ENCODE results near the gene MANF.

Gene MANF

DNA sequence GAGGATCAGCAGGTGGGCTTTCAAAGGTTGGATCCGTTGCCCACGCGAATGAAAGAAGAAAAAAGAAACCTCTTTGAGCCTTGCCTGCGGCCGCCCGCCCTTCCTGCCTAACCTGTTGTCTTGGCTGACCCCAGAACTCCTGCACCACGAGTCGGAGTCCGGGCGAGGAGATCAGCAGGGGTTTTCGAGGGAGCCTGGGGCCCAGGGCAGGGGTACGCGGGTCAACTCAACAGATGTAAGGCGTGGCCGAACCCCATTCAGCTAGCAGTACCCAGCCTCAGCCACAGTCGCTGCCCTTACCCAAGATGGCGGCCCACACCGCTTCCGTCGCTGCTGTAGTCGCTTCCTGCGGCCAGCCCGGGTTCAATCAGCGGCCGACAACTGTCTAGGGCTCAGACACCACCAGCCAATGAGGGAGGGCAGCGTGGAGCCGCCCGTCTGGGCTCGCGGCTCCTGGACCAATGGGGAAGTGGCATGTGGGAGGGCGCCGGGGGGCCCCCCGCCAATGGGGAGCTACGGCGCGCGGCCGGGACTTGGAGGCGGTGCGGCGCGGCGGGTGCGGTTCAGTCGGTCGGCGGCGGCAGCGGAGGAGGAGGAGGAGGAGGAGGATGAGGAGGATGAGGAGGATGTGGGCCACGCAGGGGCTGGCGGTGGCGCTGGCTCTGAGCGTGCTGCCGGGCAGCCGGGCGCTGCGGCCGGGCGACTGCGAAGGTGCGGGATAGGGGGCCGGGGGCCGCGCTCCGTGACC, at the start of gene MANF:
Gene MANF, plus strand, starts transcription at position 566 of the 748 bp plus-strand sequence. Its CDS starts 52 bp downstream, at position 618.
- H3K27ac ChIP-seq (ENCODE audit: low read depth, low read length) = peak within 1 kb of the TSS; percentile 73
- no peaks in the 10 kb centered on the region for H3K27me3 ChIP-seq (ENCODE audit: control insufficient read depth, low read length)
- peaks cover 60% of the 10 kb centered on the region for H3K79me2 ChIP-seq (ENCODE audit: control insufficient read depth, low read length)
- peaks cover 48% of the 10 kb centered on the region for H3K4me1 ChIP-seq (ENCODE audit: control insufficient read depth, low read length)
- H3K36me3 ChIP-seq (ENCODE audit: control insufficient read depth, low read length) = peaks cover 56% of the 10 kb centered on the region
- peak within 1 kb of the TSS; percentile 97 for H3K4me3 ChIP-seq (ENCODE audit: low read length)
- 0 out of 2 replicates have a peak, but pooled peaks cover 3% of the 10 kb centered on the region for H4K20me1 ChIP-seq (ENCODE audit: control insufficient read depth, insufficient read depth, low read depth, low read length)
- no peaks in the 10 kb centered on the region for H3K9me2 ChIP-seq (replicated peaks; ENCODE audit: control insufficient read depth, low read length)
- peaks cover 28% of the 10 kb centered on the region for H3F3A ChIP-seq (ENCODE audit: control insufficient read depth, insufficient read depth)
- TF ChIP-seq, protein P1, sequence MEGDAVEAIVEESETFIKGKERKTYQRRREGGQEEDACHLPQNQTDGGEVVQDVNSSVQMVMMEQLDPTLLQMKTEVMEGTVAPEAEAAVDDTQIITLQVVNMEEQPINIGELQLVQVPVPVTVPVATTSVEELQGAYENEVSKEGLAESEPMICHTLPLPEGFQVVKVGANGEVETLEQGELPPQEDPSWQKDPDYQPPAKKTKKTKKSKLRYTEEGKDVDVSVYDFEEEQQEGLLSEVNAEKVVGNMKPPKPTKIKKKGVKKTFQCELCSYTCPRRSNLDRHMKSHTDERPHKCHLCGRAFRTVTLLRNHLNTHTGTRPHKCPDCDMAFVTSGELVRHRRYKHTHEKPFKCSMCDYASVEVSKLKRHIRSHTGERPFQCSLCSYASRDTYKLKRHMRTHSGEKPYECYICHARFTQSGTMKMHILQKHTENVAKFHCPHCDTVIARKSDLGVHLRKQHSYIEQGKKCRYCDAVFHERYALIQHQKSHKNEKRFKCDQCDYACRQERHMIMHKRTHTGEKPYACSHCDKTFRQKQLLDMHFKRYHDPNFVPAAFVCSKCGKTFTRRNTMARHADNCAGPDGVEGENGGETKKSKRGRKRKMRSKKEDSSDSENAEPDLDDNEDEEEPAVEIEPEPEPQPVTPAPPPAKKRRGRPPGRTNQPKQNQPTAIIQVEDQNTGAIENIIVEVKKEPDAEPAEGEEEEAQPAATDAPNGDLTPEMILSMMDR (IDR thresholded peaks at IDR 0.05; ENCODE audit: low read depth, low read length, poor library complexity, severe bottlenecking) = no peak
- TF ChIP-seq EZH2phosphoT487 (IDR thresholded peaks at IDR 0.05; ENCODE audit: borderline replicate concordance, low read length) = no peak
- no peaks in the 10 kb centered on the region for H3K9me3 ChIP-seq (ENCODE audit: control insufficient read depth, insufficient read depth, low read length)
- H3K4me2 ChIP-seq (ENCODE audit: low read length) = peak within 1 kb of the TSS; percentile 76

DNA sequence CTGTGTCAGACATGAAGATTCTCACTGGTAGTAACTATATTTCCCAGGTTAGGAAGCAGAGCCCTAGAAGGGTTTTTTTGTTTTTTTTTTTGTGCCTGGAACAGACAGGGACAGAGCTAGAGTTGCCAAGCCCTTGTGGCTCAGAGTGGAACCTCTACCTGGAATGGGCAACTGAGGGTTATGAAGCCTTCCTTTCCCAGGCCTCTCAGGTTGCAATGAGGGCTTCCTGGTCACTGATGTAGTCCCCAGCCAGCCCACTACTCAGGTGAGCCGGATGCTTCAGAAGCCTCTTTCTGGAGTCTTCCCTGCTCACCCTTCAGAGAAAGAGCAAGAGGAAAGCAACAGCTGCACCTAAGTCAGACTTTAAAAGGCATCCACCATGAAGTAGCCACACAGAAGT, 48.8 kb upstream of the MANF start:
- H3K27ac ChIP-seq (ENCODE audit: low read depth, low read length) = no peak overlapping the region
- H3K9me3 ChIP-seq (ENCODE audit: control insufficient read depth, insufficient read depth, low read length) = no peaks in the 10 kb centered on the region
- no peaks in the 10 kb centered on the region for H3K4me1 ChIP-seq (ENCODE audit: control insufficient read depth, low read length)
- TF ChIP-seq EZH2phosphoT487 (IDR thresholded peaks at IDR 0.05; ENCODE audit: borderline replicate concordance, low read length) = no peak
- TF ChIP-seq, protein P1 (IDR thresholded peaks at IDR 0.05; ENCODE audit: low read depth, low read length, poor library complexity, severe bottlenecking) = no peak
- no peaks in the 10 kb centered on the region for H3F3A ChIP-seq (ENCODE audit: control insufficient read depth, insufficient read depth)
- H3K79me2 ChIP-seq (ENCODE audit: control insufficient read depth, low read length) = no peaks in the 10 kb centered on the region
- H3K9me2 ChIP-seq (replicated peaks; ENCODE audit: control insufficient read depth, low read length) = no peaks in the 10 kb centered on the region
- H4K20me1 ChIP-seq (ENCODE audit: control insufficient read depth, insufficient read depth, low read depth, low read length) = no peaks in the 10 kb centered on the region
- H3K4me2 ChIP-seq (ENCODE audit: low read length) = no peak overlapping the region
- no peak overlapping the region for H3K4me3 ChIP-seq (ENCODE audit: low read length)
- no peaks in the 10 kb centered on the region for H3K27me3 ChIP-seq (ENCODE audit: control insufficient read depth, low read length)
- H3K36me3 ChIP-seq (ENCODE audit: control insufficient read depth, low read length) = no peaks in the 10 kb centered on the region

DNA sequence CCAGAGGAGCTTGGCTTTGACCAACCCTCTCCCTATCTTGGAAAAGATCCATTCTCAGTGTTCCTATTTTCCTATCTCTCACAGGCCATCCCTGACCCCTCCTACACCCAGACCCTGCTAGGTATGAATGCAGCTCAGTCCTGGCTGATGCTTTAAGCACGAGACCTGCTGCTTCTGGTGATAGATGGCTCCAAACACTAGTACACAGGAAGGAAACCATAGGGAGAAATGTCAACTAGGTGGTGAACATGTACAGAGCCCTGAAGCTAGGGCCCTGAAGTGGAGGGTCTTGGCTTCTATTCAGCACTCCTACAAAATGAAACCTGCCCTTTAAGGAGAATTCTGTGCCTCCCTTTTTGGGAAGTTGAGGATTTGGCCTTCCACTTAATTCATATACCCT, 47.4 kb upstream of the MANF start:
- no peak overlapping the region for H3K4me2 ChIP-seq (ENCODE audit: low read length)
- no peaks in the 10 kb centered on the region for H3K9me3 ChIP-seq (ENCODE audit: control insufficient read depth, insufficient read depth, low read length)
- no peaks in the 10 kb centered on the region for H3K4me1 ChIP-seq (ENCODE audit: control insufficient read depth, low read length)
- H3F3A ChIP-seq (ENCODE audit: control insufficient read depth, insufficient read depth) = no peaks in the 10 kb centered on the region
- no peak overlapping the region for H3K27ac ChIP-seq (ENCODE audit: low read depth, low read length)
- H3K9me2 ChIP-seq (replicated peaks; ENCODE audit: control insufficient read depth, low read length) = no peaks in the 10 kb centered on the region
- H4K20me1 ChIP-seq (ENCODE audit: control insufficient read depth, insufficient read depth, low read depth, low read length) = no peaks in the 10 kb centered on the region
- H3K27me3 ChIP-seq (ENCODE audit: control insufficient read depth, low read length) = no peaks in the 10 kb centered on the region
- H3K4me3 ChIP-seq (ENCODE audit: low read length) = no peak overlapping the region
- no peaks in the 10 kb centered on the region for H3K36me3 ChIP-seq (ENCODE audit: control insufficient read depth, low read length)
- no peak for TF ChIP-seq EZH2phosphoT487 (IDR thresholded peaks at IDR 0.05; ENCODE audit: borderline replicate concordance, low read length)
- TF ChIP-seq, protein P1 (IDR thresholded peaks at IDR 0.05; ENCODE audit: low read depth, low read length, poor library complexity, severe bottlenecking) = no peak
- H3K79me2 ChIP-seq (ENCODE audit: control insufficient read depth, low read length) = no peaks in the 10 kb centered on the region

Data from DOHH2 (cell line).